Neural progenitor cell (in vitro differentiated cells): ENCODE data around the gene INS.

Experiments
- CTCF ChIP-seq: fragments of 200-600 bp; sonication (generic); IDR thresholded peaks from 2 replicates; pipeline ENCODE4 v1.5.1; 2017; ENCODE audit warnings: antibody characterized with exemption, mild to moderate bottlenecking
- EZH2 ChIP-seq: fragments of 200-600 bp; sonication (generic); IDR thresholded peaks from 2 replicates; pipeline ENCODE4 v1.6.1; 2017; ENCODE audit warnings: antibody characterized with exemption, mild to moderate bottlenecking, moderate library complexity

GRCh38 chr11:2129308-2129698, 31.7 kb downstream of the INS start:
- no peak for TF ChIP-seq CTCF
- no peak for TF ChIP-seq EZH2
